ENCODE results near the gene NDUFA5.

NDUFA5 gene

GRCh38 chr7:123538897-123539296, 18.7 kb downstream of the NDUFA5 start:
- no peak overlapping the region for H3K9ac ChIP-seq (ENCODE audit: low read length)
- H3K4me2 ChIP-seq (ENCODE audit: low read length): no peak overlapping the region
- H4K8ac ChIP-seq (ENCODE audit: low read depth, low read length): no peak overlapping the region
- no peak for DNase-seq
- H4K5ac ChIP-seq (ENCODE audit: low read length): no peak overlapping the region
- no peak overlapping the region for H2AK5ac ChIP-seq (ENCODE audit: low read length)
- no peaks in the 10 kb centered on the region for H3K79me1 ChIP-seq (ENCODE audit: low read length)
- H3K36me3 ChIP-seq (ENCODE audit: control insufficient read depth, insufficient read depth, low read length): no peaks in the 10 kb centered on the region
- H2BK120ac ChIP-seq (ENCODE audit: low read depth, low read length): no peak overlapping the region
- no peak overlapping the region for H3K23ac ChIP-seq (ENCODE audit: low read length)
- no peak overlapping the region for H2BK15ac ChIP-seq (replicated peaks; ENCODE audit: low read depth)
- H3K4me3 ChIP-seq (ENCODE audit: low read length): no peak overlapping the region
- no peaks in the 10 kb centered on the region for H3K27me3 ChIP-seq (ENCODE audit: insufficient read depth, low read length, poor library complexity)
- no peak overlapping the region for H3K4ac ChIP-seq (ENCODE audit: low read depth, low read length)
- H3K79me2 ChIP-seq (ENCODE audit: control insufficient read depth, insufficient read depth, low read length): no peaks in the 10 kb centered on the region
- WGBS (ENCODE audit: extremely low coverage, insufficient coverage, low lambda C conversion rate): no CpG with 5 or more reads among the region's 1 CpG
- H3K56ac ChIP-seq (ENCODE audit: low read length): no peak overlapping the region
- no peak overlapping the region for H2BK5ac ChIP-seq (ENCODE audit: low read length)
- H3K4me1 ChIP-seq (ENCODE audit: control insufficient read depth, low read depth, low read length): peaks cover 2% of the 10 kb centered on the region
- H3K27ac ChIP-seq (ENCODE audit: low read depth, low read length): no peak overlapping the region
- no peak overlapping the region for H3K18ac ChIP-seq (ENCODE audit: low read length)

- H3K56ac ChIP-seq (ENCODE audit: low read length): no peak overlapping the region
- no peak overlapping the region for H4K8ac ChIP-seq (ENCODE audit: low read depth, low read length)
- H3K4me1 ChIP-seq (ENCODE audit: control insufficient read depth, low read depth, low read length): peaks cover 4% of the 10 kb centered on the region
- H3K9ac ChIP-seq (ENCODE audit: low read length): no peak overlapping the region
- no peaks in the 10 kb centered on the region for H3K36me3 ChIP-seq (ENCODE audit: control insufficient read depth, insufficient read depth, low read length)
- no peaks in the 10 kb centered on the region for H3K27me3 ChIP-seq (ENCODE audit: insufficient read depth, low read length, poor library complexity)
- H2BK120ac ChIP-seq (ENCODE audit: low read depth, low read length): no peak overlapping the region
- no peak overlapping the region for H3K4ac ChIP-seq (ENCODE audit: low read depth, low read length)
- H3K4me2 ChIP-seq (ENCODE audit: low read length): no peak overlapping the region
- no peak overlapping the region for H3K27ac ChIP-seq (ENCODE audit: low read depth, low read length)
- no peak overlapping the region for H2AK5ac ChIP-seq (ENCODE audit: low read length)
- WGBS (ENCODE audit: extremely low coverage, insufficient coverage, low lambda C conversion rate): 100% methylated on average over 2 of the region's 7 CpGs
- no peak overlapping the region for H2BK5ac ChIP-seq (ENCODE audit: low read length)
- no peaks in the 10 kb centered on the region for H3K79me1 ChIP-seq (ENCODE audit: low read length)
- no peak overlapping the region for H2BK15ac ChIP-seq (replicated peaks; ENCODE audit: low read depth)
- no peak overlapping the region for H3K4me3 ChIP-seq (ENCODE audit: low read length)
- no peak overlapping the region for H3K23ac ChIP-seq (ENCODE audit: low read length)
- no peak overlapping the region for H3K18ac ChIP-seq (ENCODE audit: low read length)
- H4K5ac ChIP-seq (ENCODE audit: low read length): no peak overlapping the region
- DNase-seq: peak; percentile 6
- no peaks in the 10 kb centered on the region for H3K79me2 ChIP-seq (ENCODE audit: control insufficient read depth, insufficient read depth, low read length)
These were observed 19.4 kb downstream of the NDUFA5 start for GRCh38 chr7:123538189-123538714.

GRCh38 chr7:123537026-123537642, 20.5 kb downstream of the NDUFA5 start:
- H3K4ac ChIP-seq (ENCODE audit: low read depth, low read length): no peak overlapping the region
- peaks cover 4% of the 10 kb centered on the region for H3K4me1 ChIP-seq (ENCODE audit: control insufficient read depth, low read depth, low read length)
- H4K5ac ChIP-seq (ENCODE audit: low read length): no peak overlapping the region
- H3K79me2 ChIP-seq (ENCODE audit: control insufficient read depth, insufficient read depth, low read length): no peaks in the 10 kb centered on the region
- no peak overlapping the region for H3K18ac ChIP-seq (ENCODE audit: low read length)
- H3K56ac ChIP-seq (ENCODE audit: low read length): no peak overlapping the region
- no peak overlapping the region for H3K27ac ChIP-seq (ENCODE audit: low read depth, low read length)
- no peak overlapping the region for H3K9ac ChIP-seq (ENCODE audit: low read length)
- peak; percentile 19 for DNase-seq
- no peak overlapping the region for H4K8ac ChIP-seq (ENCODE audit: low read depth, low read length)
- no peak overlapping the region for H3K4me3 ChIP-seq (ENCODE audit: low read length)
- WGBS (ENCODE audit: extremely low coverage, insufficient coverage, low lambda C conversion rate): 100% methylated on average over 2 of the region's 3 CpGs
- H2BK120ac ChIP-seq (ENCODE audit: low read depth, low read length): no peak overlapping the region
- no peak overlapping the region for H3K23ac ChIP-seq (ENCODE audit: low read length)
- H2BK15ac ChIP-seq (replicated peaks; ENCODE audit: low read depth): no peak overlapping the region
- H2BK5ac ChIP-seq (ENCODE audit: low read length): no peak overlapping the region
- no peak overlapping the region for H2AK5ac ChIP-seq (ENCODE audit: low read length)
- no peaks in the 10 kb centered on the region for H3K36me3 ChIP-seq (ENCODE audit: control insufficient read depth, insufficient read depth, low read length)
- no peak overlapping the region for H3K4me2 ChIP-seq (ENCODE audit: low read length)
- no peaks in the 10 kb centered on the region for H3K79me1 ChIP-seq (ENCODE audit: low read length)
- H3K27me3 ChIP-seq (ENCODE audit: insufficient read depth, low read length, poor library complexity): no peaks in the 10 kb centered on the region

GRCh38 chr7:123535517-123535916, 22.1 kb downstream of the NDUFA5 start:
- no CpG with 5 or more reads among the region's 12 CpGs for WGBS (ENCODE audit: extremely low coverage, insufficient coverage, low lambda C conversion rate)
- no peak for DNase-seq

GRCh38 chr7:123534383-123535260, 23.0 kb downstream of the NDUFA5 start, which contains the start of gene IQUB:
TSS of gene IQUB (minus strand) at chr7:123534595. CDS start at chr7:123512340, 22,255 bp downstream.
- H3K27me3 ChIP-seq (ENCODE audit: insufficient read depth, low read length, poor library complexity): no peaks in the 10 kb centered on the region
- no peak within 1 kb of the TSS for H3K23ac ChIP-seq (ENCODE audit: low read length)
- DNase-seq: peak; percentile 98
- no peaks in the 10 kb centered on the region for H3K36me3 ChIP-seq (ENCODE audit: control insufficient read depth, insufficient read depth, low read length)
- no peak within 1 kb of the TSS for H2BK15ac ChIP-seq (replicated peaks; ENCODE audit: low read depth)
- peaks cover 4% of the 10 kb centered on the region for H3K4me1 ChIP-seq (ENCODE audit: control insufficient read depth, low read depth, low read length)
- H2BK120ac ChIP-seq (ENCODE audit: low read depth, low read length): no peak within 1 kb of the TSS
- H3K4ac ChIP-seq (ENCODE audit: low read depth, low read length): no peak within 1 kb of the TSS
- H4K8ac ChIP-seq (ENCODE audit: low read depth, low read length): no peak within 1 kb of the TSS
- peak within 1 kb of the TSS; percentile 65 for H3K9ac ChIP-seq (ENCODE audit: low read length)
- no CpG with 5 or more reads among the region's 54 CpGs for WGBS (ENCODE audit: extremely low coverage, insufficient coverage, low lambda C conversion rate)
- no peak within 1 kb of the TSS for H3K18ac ChIP-seq (ENCODE audit: low read length)
- H4K5ac ChIP-seq (ENCODE audit: low read length): no peak within 1 kb of the TSS
- peak within 1 kb of the TSS; percentile 62 for H3K4me3 ChIP-seq (ENCODE audit: low read length)
- H2BK5ac ChIP-seq (ENCODE audit: low read length): no peak within 1 kb of the TSS
- peak within 1 kb of the TSS; percentile 99 for H3K4me2 ChIP-seq (ENCODE audit: low read length)
- H3K79me2 ChIP-seq (ENCODE audit: control insufficient read depth, insufficient read depth, low read length): no peaks in the 10 kb centered on the region
- peak within 1 kb of the TSS; percentile 86 for H3K56ac ChIP-seq (ENCODE audit: low read length)
- peak within 1 kb of the TSS; percentile 57 for H3K27ac ChIP-seq (ENCODE audit: low read depth, low read length)
- no peaks in the 10 kb centered on the region for H3K79me1 ChIP-seq (ENCODE audit: low read length)
- no peak within 1 kb of the TSS for H2AK5ac ChIP-seq (ENCODE audit: low read length)

More at GRCh38 chr7:123535517-123535916, 22.1 kb downstream of the NDUFA5 start:
- Histone ChIP-seq H3K27me3 (ENCODE audit: insufficient read depth, low read length, poor library complexity) (no peaks in the 10 kb centered on the region), H2AK5ac (ENCODE audit: low read length) (no peak overlapping the region), H3K23ac (ENCODE audit: low read length) (no peak overlapping the region), H3K27ac (ENCODE audit: low read depth, low read length) (no peak overlapping the region), H2BK5ac (ENCODE audit: low read length) (no peak overlapping the region), H2BK120ac (ENCODE audit: low read depth, low read length) (no peak overlapping the region), H3K79me2 (ENCODE audit: control insufficient read depth, insufficient read depth, low read length) (no peaks in the 10 kb centered on the region), H3K9ac (ENCODE audit: low read length) (no peak overlapping the region), H3K56ac (ENCODE audit: low read length) (no peak overlapping the region), H3K36me3 (ENCODE audit: control insufficient read depth, insufficient read depth, low read length) (no peaks in the 10 kb centered on the region), H3K4me2 (ENCODE audit: low read length) (no peak overlapping the region), H4K8ac (ENCODE audit: low read depth, low read length) (no peak overlapping the region), H3K79me1 (ENCODE audit: low read length) (no peaks in the 10 kb centered on the region), H3K4me1 (ENCODE audit: control insufficient read depth, low read depth, low read length) (peaks cover 4% of the 10 kb centered on the region), H4K5ac (ENCODE audit: low read length) (no peak overlapping the region), H2BK15ac (replicated peaks; ENCODE audit: low read depth) (no peak overlapping the region), H3K18ac (ENCODE audit: low read length) (no peak overlapping the region), H3K4ac (ENCODE audit: low read depth, low read length) (no peak overlapping the region), H3K4me3 (ENCODE audit: low read length) (no peak overlapping the region)
